ENCODE measurements around the gene MCM3AP. TPM values are rescaled to one million over a fixed set of nuclear protein-coding genes. Genes with fewer than 3 reads are reported as not detected.

Gene MCM3AP
- total and polyA plus RNA-seq, 4 donors: 15.5 to 58.1 (median 33.5) TPM

DNA sequence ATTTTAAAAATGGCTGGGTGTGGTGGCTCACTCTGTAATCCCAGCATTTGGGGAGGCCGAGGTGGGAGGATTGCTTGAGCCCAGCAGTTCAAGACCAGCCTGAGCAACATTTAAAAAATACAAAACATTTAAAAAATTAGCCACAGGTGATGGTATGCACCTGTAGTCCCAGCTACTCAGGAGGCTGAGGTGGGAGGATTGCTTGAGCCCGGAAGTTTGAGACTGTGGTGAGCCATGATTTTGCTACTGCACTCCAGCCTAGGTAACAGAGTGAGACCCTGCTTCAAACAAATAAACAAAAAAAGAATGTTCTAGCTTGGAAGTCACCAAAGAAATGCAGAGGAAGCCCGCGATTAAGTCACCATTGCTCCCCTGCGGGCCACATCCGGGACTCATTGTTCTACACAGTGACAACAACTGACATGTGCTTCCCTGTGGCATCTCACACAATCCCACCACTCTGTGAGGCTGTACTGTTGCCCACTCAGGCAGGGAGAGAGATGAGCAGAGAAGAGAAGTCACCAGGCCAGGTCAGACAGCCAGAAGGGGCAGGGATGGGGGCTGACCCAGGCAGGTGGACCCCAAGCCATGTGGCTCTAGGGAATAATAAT is 82.7 kb downstream of the MCM3AP start:
- Histone ChIP-seq H3K9ac (ENCODE audit: low read depth in 1 of 2, low read length in 2 of 2) (no peak overlapping the region), H3K9me3 (ENCODE audit: control insufficient read depth in 4 of 4, low read length in 3 of 4) (no peaks in the 10 kb centered on the region), H3K4me1 (ENCODE audit: control insufficient read depth in 4 of 4, insufficient read depth in 4 of 4, low read length in 3 of 4) (no peaks in the 10 kb centered on the region), H3K27me3 (ENCODE audit: control insufficient read depth in 4 of 4, insufficient read depth in 4 of 4, low read length in 3 of 4) (no peaks in the 10 kb centered on the region), H3K36me3 (ENCODE audit: control insufficient read depth in 4 of 4, insufficient read depth in 3 of 4, low read depth in 1 of 4, low read length in 3 of 4) (peaks cover 12 to 60% (median 32%) of the 10 kb centered on the region in 4 donors), H3K27ac (ENCODE audit: low read depth in 1 of 2, low read length in 2 of 2) (no peak overlapping the region), H3K4me3 (ENCODE audit: low read depth in 1 of 3, low read length in 3 of 3) (no peak overlapping the region)
- no peak for DNase-seq (ENCODE audit: low spot score)
- 91% methylated on average over 6 of the region's 6 CpGs for WGBS
- TF ChIP-seq, protein P1, sequence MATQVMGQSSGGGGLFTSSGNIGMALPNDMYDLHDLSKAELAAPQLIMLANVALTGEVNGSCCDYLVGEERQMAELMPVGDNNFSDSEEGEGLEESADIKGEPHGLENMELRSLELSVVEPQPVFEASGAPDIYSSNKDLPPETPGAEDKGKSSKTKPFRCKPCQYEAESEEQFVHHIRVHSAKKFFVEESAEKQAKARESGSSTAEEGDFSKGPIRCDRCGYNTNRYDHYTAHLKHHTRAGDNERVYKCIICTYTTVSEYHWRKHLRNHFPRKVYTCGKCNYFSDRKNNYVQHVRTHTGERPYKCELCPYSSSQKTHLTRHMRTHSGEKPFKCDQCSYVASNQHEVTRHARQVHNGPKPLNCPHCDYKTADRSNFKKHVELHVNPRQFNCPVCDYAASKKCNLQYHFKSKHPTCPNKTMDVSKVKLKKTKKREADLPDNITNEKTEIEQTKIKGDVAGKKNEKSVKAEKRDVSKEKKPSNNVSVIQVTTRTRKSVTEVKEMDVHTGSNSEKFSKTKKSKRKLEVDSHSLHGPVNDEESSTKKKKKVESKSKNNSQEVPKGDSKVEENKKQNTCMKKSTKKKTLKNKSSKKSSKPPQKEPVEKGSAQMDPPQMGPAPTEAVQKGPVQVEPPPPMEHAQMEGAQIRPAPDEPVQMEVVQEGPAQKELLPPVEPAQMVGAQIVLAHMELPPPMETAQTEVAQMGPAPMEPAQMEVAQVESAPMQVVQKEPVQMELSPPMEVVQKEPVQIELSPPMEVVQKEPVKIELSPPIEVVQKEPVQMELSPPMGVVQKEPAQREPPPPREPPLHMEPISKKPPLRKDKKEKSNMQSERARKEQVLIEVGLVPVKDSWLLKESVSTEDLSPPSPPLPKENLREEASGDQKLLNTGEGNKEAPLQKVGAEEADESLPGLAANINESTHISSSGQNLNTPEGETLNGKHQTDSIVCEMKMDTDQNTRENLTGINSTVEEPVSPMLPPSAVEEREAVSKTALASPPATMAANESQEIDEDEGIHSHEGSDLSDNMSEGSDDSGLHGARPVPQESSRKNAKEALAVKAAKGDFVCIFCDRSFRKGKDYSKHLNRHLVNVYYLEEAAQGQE (IDR thresholded peaks at IDR 0.05): no peak
- TF ChIP-seq JUND (IDR thresholded peaks at IDR 0.05) (no peak), YY1 (IDR thresholded peaks at IDR 0.05) (no peak), SP1 (IDR thresholded peaks at IDR 0.05) (no peak), TAF1 (conservative IDR thresholded peaks at IDR 0.05) (no peak), GABPA (IDR thresholded peaks at IDR 0.05 in 1 of 2, conservative IDR thresholded peaks at IDR 0.05 in 1 of 2) (no peak), NR2F2 (IDR thresholded peaks at IDR 0.05) (no peak), HNF4G (IDR thresholded peaks at IDR 0.05) (no peak), RAD21 (IDR thresholded peaks at IDR 0.05) (no peak), FOXA1 (IDR thresholded peaks at IDR 0.05) (no peak), HNF4A (conservative IDR thresholded peaks at IDR 0.05) (no peak), EGR1 (IDR thresholded peaks at IDR 0.05; ENCODE audit: low read depth in 2 of 2) (no peak), RXRA (IDR thresholded peaks at IDR 0.05) (no peak), FOXA2 (IDR thresholded peaks at IDR 0.05) (no peak)
- TF ChIP-seq, protein P2, sequence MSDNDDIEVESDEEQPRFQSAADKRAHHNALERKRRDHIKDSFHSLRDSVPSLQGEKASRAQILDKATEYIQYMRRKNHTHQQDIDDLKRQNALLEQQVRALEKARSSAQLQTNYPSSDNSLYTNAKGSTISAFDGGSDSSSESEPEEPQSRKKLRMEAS (IDR thresholded peaks at IDR 0.05): no peak
- TF ChIP-seq, protein P3, sequence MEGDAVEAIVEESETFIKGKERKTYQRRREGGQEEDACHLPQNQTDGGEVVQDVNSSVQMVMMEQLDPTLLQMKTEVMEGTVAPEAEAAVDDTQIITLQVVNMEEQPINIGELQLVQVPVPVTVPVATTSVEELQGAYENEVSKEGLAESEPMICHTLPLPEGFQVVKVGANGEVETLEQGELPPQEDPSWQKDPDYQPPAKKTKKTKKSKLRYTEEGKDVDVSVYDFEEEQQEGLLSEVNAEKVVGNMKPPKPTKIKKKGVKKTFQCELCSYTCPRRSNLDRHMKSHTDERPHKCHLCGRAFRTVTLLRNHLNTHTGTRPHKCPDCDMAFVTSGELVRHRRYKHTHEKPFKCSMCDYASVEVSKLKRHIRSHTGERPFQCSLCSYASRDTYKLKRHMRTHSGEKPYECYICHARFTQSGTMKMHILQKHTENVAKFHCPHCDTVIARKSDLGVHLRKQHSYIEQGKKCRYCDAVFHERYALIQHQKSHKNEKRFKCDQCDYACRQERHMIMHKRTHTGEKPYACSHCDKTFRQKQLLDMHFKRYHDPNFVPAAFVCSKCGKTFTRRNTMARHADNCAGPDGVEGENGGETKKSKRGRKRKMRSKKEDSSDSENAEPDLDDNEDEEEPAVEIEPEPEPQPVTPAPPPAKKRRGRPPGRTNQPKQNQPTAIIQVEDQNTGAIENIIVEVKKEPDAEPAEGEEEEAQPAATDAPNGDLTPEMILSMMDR (IDR thresholded peaks at IDR 0.05; ENCODE audit: low read depth, low read length, missing input control): no peak
- TF ChIP-seq, protein P4, sequence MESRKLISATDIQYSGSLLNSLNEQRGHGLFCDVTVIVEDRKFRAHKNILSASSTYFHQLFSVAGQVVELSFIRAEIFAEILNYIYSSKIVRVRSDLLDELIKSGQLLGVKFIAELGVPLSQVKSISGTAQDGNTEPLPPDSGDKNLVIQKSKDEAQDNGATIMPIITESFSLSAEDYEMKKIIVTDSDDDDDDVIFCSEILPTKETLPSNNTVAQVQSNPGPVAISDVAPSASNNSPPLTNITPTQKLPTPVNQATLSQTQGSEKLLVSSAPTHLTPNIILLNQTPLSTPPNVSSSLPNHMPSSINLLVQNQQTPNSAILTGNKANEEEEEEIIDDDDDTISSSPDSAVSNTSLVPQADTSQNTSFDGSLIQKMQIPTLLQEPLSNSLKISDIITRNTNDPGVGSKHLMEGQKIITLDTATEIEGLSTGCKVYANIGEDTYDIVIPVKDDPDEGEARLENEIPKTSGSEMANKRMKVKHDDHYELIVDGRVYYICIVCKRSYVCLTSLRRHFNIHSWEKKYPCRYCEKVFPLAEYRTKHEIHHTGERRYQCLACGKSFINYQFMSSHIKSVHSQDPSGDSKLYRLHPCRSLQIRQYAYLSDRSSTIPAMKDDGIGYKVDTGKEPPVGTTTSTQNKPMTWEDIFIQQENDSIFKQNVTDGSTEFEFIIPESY (IDR thresholded peaks at IDR 0.05): no peak
- TF ChIP-seq, protein P5, sequence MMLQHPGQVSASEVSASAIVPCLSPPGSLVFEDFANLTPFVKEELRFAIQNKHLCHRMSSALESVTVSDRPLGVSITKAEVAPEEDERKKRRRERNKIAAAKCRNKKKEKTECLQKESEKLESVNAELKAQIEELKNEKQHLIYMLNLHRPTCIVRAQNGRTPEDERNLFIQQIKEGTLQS (IDR thresholded peaks at IDR 0.05): no peak

Measured in liver (tissue), 9 donors.